Liver (tissue), 3 donors: ENCODE data around the gene DIPK1B.

ENCODE experiments used
- CTCF ChIP-seq: fragments of 150-350 bp; IDR thresholded peaks from 2 replicates; pipeline ENCODE4 v1.5.1; 2017; ENCODE audit warnings: improper control_type of control experiment, low read depth, low read length; ENCODE audit not compliant: missing input control
- FOXA1 ChIP-seq: IDR thresholded peaks from 2 replicates; pipeline ENCODE4 v1.6.1; 2016; ENCODE audit warnings: antibody characterized with exemption
- SP1 ChIP-seq: IDR thresholded peaks from 2 replicates; pipeline ENCODE4 v1.6.1; 2018; ENCODE audit warnings: antibody characterized with exemption, mild to moderate bottlenecking
- donor health status: healthy.
- donor health status: healthy.

GRCh38 chr9:136710543-136710942 lies 1.8 kb upstream of the DIPK1B start:
- TF ChIP-seq CTCF: no peak
- TF ChIP-seq SP1: no peak
- no peak for TF ChIP-seq FOXA1
